H1 (cell line): ENCODE measurements around the gene SYNCRIP. TPM values are rescaled to one million over a fixed set of nuclear protein-coding genes. Genes with fewer than 3 reads are reported as not detected.

Experiments
- CTCF ChIA-PET: fragments of 300-600 bp; sonication (Branson Sonifier 250); formaldehyde crosslinking; loops from one replicate; lab custom pipeline; 2021; ENCODE audit not compliant: partially characterized antibody; lab: Charles Lee
- POLR2A ChIA-PET: fragments of 300-600 bp; sonication (Branson Sonifier 250); formaldehyde crosslinking; loops from one replicate; lab custom pipeline; 2021; ENCODE audit warnings: inconsistent platforms; ENCODE audit not compliant: partially characterized antibody; lab: Charles Lee
- DNase-seq, 2 experiments: peaks; one replicate each; pipeline versions ENCODE4 v3.0.0 to v3.0.0-alpha.2; 2010 to 2022; ENCODE audit warnings: low spot score in 2 of 2, low read depth in 1 of 2, mixed read lengths in 1 of 2
- FAIRE-seq: peaks from 2 replicates; lab custom pipeline; 2011; peaks lifted over from hg19 to GRCh38; lab: Jason Lieb, UNC
- H2AFZ ChIP-seq: 2 replicates; pipeline ENCODE4 v1.8.1; 2012; ENCODE audit warnings: low read length, inconsistent platforms
- H2AK5ac ChIP-seq: 2 replicates; pipeline ENCODE4 v1.6.1; 2013; ENCODE audit warnings: low read depth, low read length
- H2BK120ac ChIP-seq: replicated peaks from 2 replicates; pipeline ENCODE3; 2013; ENCODE audit warnings: low read depth, low read length, inconsistent platforms
- H2BK12ac ChIP-seq: 2 replicates; pipeline ENCODE4 v1.6.1; 2013; ENCODE audit warnings: low read depth, low read length
- H2BK15ac ChIP-seq: 2 replicates; pipeline ENCODE4 v1.6.1; 2013; ENCODE audit warnings: low read length
- H2BK20ac ChIP-seq: 2 replicates; pipeline ENCODE4 v1.6.1; 2013; ENCODE audit warnings: low read length
- H2BK5ac ChIP-seq: 2 replicates; pipeline ENCODE4 v1.6.1; 2013; ENCODE audit warnings: low read depth, low read length
- H3K14ac ChIP-seq: 2 replicates; pipeline ENCODE4 v1.6.1; 2013; ENCODE audit warnings: inconsistent platforms; ENCODE audit not compliant: insufficient read length
- H3K18ac ChIP-seq: 2 replicates; pipeline ENCODE4 v1.6.1; 2013; ENCODE audit warnings: low read length; ENCODE audit errors: extremely low read depth
- H3K23ac ChIP-seq: 2 replicates; pipeline ENCODE4 v1.6.1; 2013; ENCODE audit warnings: inconsistent platforms; ENCODE audit not compliant: insufficient read length
- H3K23me2 ChIP-seq: 2 replicates; pipeline ENCODE4 v1.6.1; 2013; ENCODE audit warnings: low read depth, low read length
- H3K27ac ChIP-seq: 2 replicates; pipeline ENCODE4 v1.6.1; 2011; ENCODE audit warnings: low read depth, low read length, inconsistent platforms
- H3K27me3 ChIP-seq, 4 experiments: replicated peaks in 1 of 4; 1 replicate in 1 of 4; 2 replicates in 3 of 4; pipeline versions ENCODE4 v1.6.1 to v1.8.1; 2011 to 2013; ENCODE audit warnings: low read length in 3 of 4, mild to moderate bottlenecking in 3 of 4, inconsistent platforms in 2 of 4, mixed read lengths in 2 of 4, moderate library complexity in 1 of 4; ENCODE audit not compliant: control insufficient read depth in 3 of 4, insufficient read depth in 3 of 4; ENCODE audit errors: extremely low read depth in 1 of 4
- H3K36me3 ChIP-seq, 4 experiments: 2 replicates each; pipeline versions ENCODE4 v1.6.1 to v1.8.1; 2011 to 2013; ENCODE audit warnings: mild to moderate bottlenecking in 4 of 4, low read length in 3 of 4, moderate library complexity in 2 of 4, control low read depth in 1 of 4, inconsistent platforms in 1 of 4; ENCODE audit not compliant: insufficient read depth in 4 of 4, control insufficient read depth in 2 of 4
- H3K4ac ChIP-seq: replicated peaks from 2 replicates; pipeline ENCODE3; 2013; ENCODE audit warnings: low read length, low read depth, mixed read lengths, inconsistent platforms; ENCODE audit not compliant: insufficient read length
- H3K4me1 ChIP-seq, 4 experiments: replicated peaks in 1 of 4; 1 replicate in 1 of 4; 2 replicates in 3 of 4; pipeline versions ENCODE4 v1.6.1 to v1.8.1; 2011 to 2013; ENCODE audit warnings: low read length in 3 of 4, inconsistent platforms in 2 of 4, mixed read lengths in 1 of 4; ENCODE audit not compliant: insufficient read depth in 4 of 4, control insufficient read depth in 3 of 4
- H3K4me2 ChIP-seq, 2 experiments: 2 replicates each; pipeline versions ENCODE4 v1.6.1 to v1.8.1; 2011 to 2013; ENCODE audit warnings: low read depth in 2 of 2, low read length in 2 of 2, control low read depth in 1 of 2, inconsistent platforms in 1 of 2, mild to moderate bottlenecking in 1 of 2; ENCODE audit not compliant: insufficient read depth in 1 of 2
- H3K4me3 ChIP-seq, 4 experiments: fragments of 200-600, 300-600 bp in 1 of 4; sonication (generic), shearing (Covaris generic), sonication (Bioruptor Twin) in 1 of 4; 2 replicates each; pipeline versions ENCODE4 v1.5.1 to v1.8.1; 2011 to 2016; ENCODE audit warnings: low read length in 4 of 4, low read depth in 3 of 4, control low read depth in 2 of 4, inconsistent platforms in 2 of 4, mild to moderate bottlenecking in 2 of 4, mixed read lengths in 1 of 4, moderate library complexity in 1 of 4; ENCODE audit not compliant: insufficient read depth in 2 of 4; ENCODE audit errors: extremely low read depth in 1 of 4
- H3K56ac ChIP-seq: replicated peaks from 2 replicates; pipeline ENCODE3; 2013; ENCODE audit warnings: low read depth, mild to moderate bottlenecking, mixed read lengths, low read length, inconsistent platforms; ENCODE audit not compliant: insufficient read length
- H3K79me1 ChIP-seq: 2 replicates; pipeline ENCODE4 v1.6.1; 2013; ENCODE audit warnings: low read depth, low read length, control low read depth
- H3K79me2 ChIP-seq, 2 experiments: 2 replicates each; pipeline versions ENCODE4 v1.6.1 to v1.8.1; 2012 to 2013; ENCODE audit warnings: low read length in 2 of 2, mild to moderate bottlenecking in 2 of 2, inconsistent platforms in 1 of 2; ENCODE audit not compliant: insufficient read depth in 2 of 2, control insufficient read depth in 1 of 2
- H3K9ac ChIP-seq, 4 experiments: replicated peaks in 1 of 4; 1 replicate in 1 of 4; 2 replicates in 3 of 4; pipeline versions ENCODE4 v1.6.1 to v1.8.1; 2011 to 2013; ENCODE audit warnings: low read depth in 3 of 4, low read length in 3 of 4, control low read depth in 2 of 4, mild to moderate bottlenecking in 2 of 4, moderate library complexity in 2 of 4, inconsistent platforms in 1 of 4; ENCODE audit errors: extremely low read depth in 1 of 4
- H3K9me3 ChIP-seq, 2 experiments: 2 replicates each; pipeline versions ENCODE4 v1.6.1 to v1.8.1; 2012 to 2013; ENCODE audit warnings: mild to moderate bottlenecking in 2 of 2, moderate library complexity in 2 of 2, control low read depth in 1 of 2, inconsistent platforms in 1 of 2, low read depth in 1 of 2, low read length in 1 of 2, mixed read lengths in 1 of 2; ENCODE audit not compliant: insufficient read depth in 2 of 2
- H4K20me1 ChIP-seq, 2 experiments: replicated peaks in 1 of 2; 2 replicates each; pipeline versions ENCODE3 to v1.8.1; 2011 to 2013; ENCODE audit warnings: inconsistent platforms in 2 of 2, low read length in 2 of 2, mild to moderate bottlenecking in 1 of 2; ENCODE audit not compliant: insufficient read depth in 2 of 2, control insufficient read depth in 1 of 2
- H4K5ac ChIP-seq: 2 replicates; pipeline ENCODE4 v1.6.1; 2013; ENCODE audit warnings: low read length, low read depth, mixed read lengths, inconsistent platforms; ENCODE audit not compliant: insufficient read length
- H4K8ac ChIP-seq: 2 replicates; pipeline ENCODE4 v1.8.0; 2013; ENCODE audit warnings: mild to moderate bottlenecking, moderate library complexity, low read length, inconsistent platforms; ENCODE audit not compliant: insufficient read depth; ENCODE audit errors: extremely low read depth
- H4K91ac ChIP-seq: replicated peaks from 2 replicates; pipeline ENCODE3; 2013; ENCODE audit warnings: low read length, mixed read lengths, inconsistent platforms; ENCODE audit not compliant: insufficient read length
- CREB1 ChIP-seq: IDR thresholded peaks from 2 replicates; pipeline ENCODE4 v1.6.1; 2012; ENCODE audit warnings: inconsistent platforms
- CTCF ChIP-seq, 3 experiments: IDR thresholded peaks; 1 replicate in 2 of 3; 2 replicates in 1 of 3; pipeline versions ENCODE4 v1.5.1 to v1.6.1; 2011; ENCODE audit warnings: low read length in 3 of 3, mild to moderate bottlenecking in 3 of 3, inconsistent platforms in 2 of 3, low read depth in 1 of 3, moderate library complexity in 1 of 3; ENCODE audit not compliant: insufficient read depth in 1 of 3; ENCODE audit errors: control extremely low read depth in 1 of 3
- FOSL1 ChIP-seq: IDR thresholded peaks from 2 replicates; pipeline ENCODE4 v1.6.1; 2011; ENCODE audit warnings: mild to moderate bottlenecking, low read depth, low read length, moderate library complexity; ENCODE audit not compliant: insufficient read depth
- GTF2F1 ChIP-seq: IDR thresholded peaks from 2 replicates; pipeline ENCODE4 v1.6.1; 2012; ENCODE audit warnings: low read depth, low read length, improper control_type of control experiment, borderline replicate concordance
- HDAC6 ChIP-seq: IDR thresholded peaks from one replicate; pipeline ENCODE4 v1.7.1; 2012; ENCODE audit warnings: low read depth, mild to moderate bottlenecking, inconsistent platforms, low read length, moderate library complexity
- JUND ChIP-seq: IDR thresholded peaks from 2 replicates; pipeline ENCODE4 v1.6.1; 2011; ENCODE audit warnings: mild to moderate bottlenecking, improper control_type of control experiment, low read length
- KDM4A ChIP-seq: IDR thresholded peaks from one replicate; pipeline ENCODE4 v1.7.1; 2012; ENCODE audit warnings: low read depth, mild to moderate bottlenecking, moderate library complexity, low read length, inconsistent platforms; ENCODE audit not compliant: severe bottlenecking
- KDM5A ChIP-seq: fragments of 200-600 bp; IDR thresholded peaks from 2 replicates; pipeline ENCODE4 v1.7.1; 2012; ENCODE audit warnings: mild to moderate bottlenecking, low read length, inconsistent platforms, mixed read lengths
- NRF1 ChIP-seq: IDR thresholded peaks from 2 replicates; pipeline ENCODE4 v1.6.1; 2011; ENCODE audit warnings: mild to moderate bottlenecking, low read depth, low read length, improper control_type of control experiment
- SUZ12 ChIP-seq: fragments of 200-600 bp; sonication (generic); IDR thresholded peaks from 2 replicates; pipeline ENCODE4 v1.6.1; 2012; ENCODE audit warnings: mild to moderate bottlenecking, inconsistent platforms, low read length, moderate library complexity, mixed read lengths
- TAF1 ChIP-seq: IDR thresholded peaks from 2 replicates; pipeline ENCODE4 v1.6.1; 2011; ENCODE audit warnings: mild to moderate bottlenecking, low read depth, low read length
- WGBS, 2 experiments: shearing (Covaris generic) in 1 of 2; methylation state at CpG; one replicate each; pipeline versions ENCODE4 v1.1.6 to v1.1.7; 2013 to 2015; ENCODE audit warnings: low lambda C conversion rate in 2 of 2, mixed read lengths in 2 of 2, inconsistent platforms in 1 of 2, low coverage in 1 of 2, missing lambda C conversion rate in 1 of 2; ENCODE audit not compliant: insufficient replicate concordance in 2 of 2, insufficient coverage in 1 of 2, insufficient read length in 1 of 2; ENCODE audit errors: extremely low coverage in 1 of 2, missing lambda C conversion rate in 1 of 2; 5-methylcytosine and 5-hydroxymethylcytosine counted together
- polyA plus RNA-seq, 7 experiments: library from polyadenylated mRNA; depleted of rRNA in 3 of 7; stranded (reverse) in 5 of 7; unstranded in 2 of 7; fragments of >200 nt in 5 of 7; fragments of 200-250 nt in 2 of 7; gene quantifications; 1 replicate in 5 of 7; 2 replicates in 1 of 7; 4 replicates in 1 of 7; pipeline versions ENCODE4 v1.2.1 to v1.2.3, GENCODE V29; 2011 to 2013; ENCODE audit warnings: missing spikeins in 2 of 7, mixed read lengths in 2 of 7
- total RNA-seq: library from RNA; stranded (reverse); fragmentation: NEBNext Ultra II Directional; extraction: Animal tissue kit (Norgen Biotek cat#: 25700); gene quantifications from 2 replicates; pipeline ENCODE4 v1.2.1, GENCODE V29; 2021

The SYNCRIP gene
- total and polyA plus RNA-seq, 2 of the 8 experiments (the other 6 are each of a cell fraction or from before 2014, with no cell fraction given): 16.8 to 219 TPM

DNA sequence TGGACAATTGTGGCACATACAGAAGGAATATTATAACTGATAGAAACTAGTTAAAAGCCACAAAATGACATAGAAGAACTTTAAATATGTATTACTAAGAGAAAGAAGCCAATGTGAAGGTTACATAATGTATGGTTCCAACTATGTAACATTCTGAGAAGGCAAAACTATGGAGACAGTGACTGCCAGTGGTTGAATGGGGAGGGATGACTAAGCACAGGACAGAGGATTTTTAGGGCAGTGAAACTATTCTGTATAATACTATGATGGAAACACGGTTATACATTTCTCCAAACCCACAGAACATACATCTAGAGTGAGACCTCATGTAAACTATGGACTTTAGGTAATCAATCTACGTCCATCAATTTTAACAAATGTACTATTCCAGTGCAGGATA, 22.4 kb downstream of the SYNCRIP start:
- ChIA-PET POLR2A (interaction anchor here (1.0 to 3.3 kb wide), 7 partner anchors 9 to 58 kb away, joined by 3 to 19 read pairs (median 5); no protein-coding TSS in a partner anchor), CTCF (no interaction called here)
- FAIRE-seq: no peak
- Histone ChIP-seq H4K91ac (no peak overlapping the region), H2AK5ac (no peak overlapping the region), H3K79me1 (no peaks in the 10 kb centered on the region; the same call in 1 of the 2 replicates), H2BK12ac (no peak overlapping the region), H3K14ac (no peak overlapping the region), H3K36me3 (peaks cover 14 to 98% (median 57%) of the 10 kb centered on the region in 4 experiments), H4K8ac (no peak overlapping the region), H2AFZ (no peak overlapping the region), H2BK15ac (no peak overlapping the region), H3K4me1 (no peaks in the 10 kb centered on the region), H3K4me2 (no peak overlapping the region), H3K9ac (no peak overlapping the region), H2BK20ac (no peak overlapping the region), H4K20me1 (peaks cover 4 to 7% of the 10 kb centered on the region in 2 experiments), H4K5ac (no peak overlapping the region), H3K56ac (no peak overlapping the region), H3K18ac (no peak overlapping the region), H2BK120ac (no peak overlapping the region), H3K23ac (no peak overlapping the region), H3K79me2 (peaks cover 0 to 80% of the 10 kb centered on the region in 2 experiments; a peak in 2 of 4 replicates), H3K4ac (no peak overlapping the region), H3K9me3 (no peaks in the 10 kb centered on the region), H2BK5ac (no peak overlapping the region), H3K27ac (no peak overlapping the region), H3K4me3 (no peak overlapping the region), H3K27me3 (no peaks in the 10 kb centered on the region), H3K23me2 (no peaks in the 10 kb centered on the region)
- DNase-seq: no peak
- 91% methylated on average over 2 of the region's 2 CpGs; no CpG with 5 or more reads in 1 of the 2 experiments for WGBS, 2 experiments
- TF ChIP-seq KDM4A (no peak), FOSL1 (no peak), CTCF (IDR thresholded peaks at IDR 0.05; ENCODE audit: control extremely low read depth in 1 of 3, insufficient read depth in 1 of 3, low read depth in 1 of 3, low read length in 3 of 3) (no peak), SUZ12 (no peak), GTF2F1 (no peak), NRF1 (no peak), JUND (no peak), KDM5A (no peak), HDAC6 (no peak), CREB1 (no peak), TAF1 (no peak)
